Epithelial cell of esophagus (primary cell): ENCODE results near the gene KIF13A.

ENCODE experiments used
- DNase-seq: peaks from one replicate; pipeline ENCODE4 v3.0.0; 2010; ENCODE audit warnings: low read depth
- H3K4me3 ChIP-seq: 2 replicates; pipeline ENCODE4 v1.5.1; 2011; ENCODE audit warnings: mild to moderate bottlenecking, low read length, control low read depth
- CTCF ChIP-seq: IDR thresholded peaks from 2 replicates; pipeline ENCODE4 v1.5.1; 2011; ENCODE audit warnings: low read depth, mild to moderate bottlenecking, low read length, control low read depth, inconsistent platforms; ENCODE audit not compliant: insufficient read depth; ENCODE audit errors: missing control alignments

The KIF13A gene

DNA sequence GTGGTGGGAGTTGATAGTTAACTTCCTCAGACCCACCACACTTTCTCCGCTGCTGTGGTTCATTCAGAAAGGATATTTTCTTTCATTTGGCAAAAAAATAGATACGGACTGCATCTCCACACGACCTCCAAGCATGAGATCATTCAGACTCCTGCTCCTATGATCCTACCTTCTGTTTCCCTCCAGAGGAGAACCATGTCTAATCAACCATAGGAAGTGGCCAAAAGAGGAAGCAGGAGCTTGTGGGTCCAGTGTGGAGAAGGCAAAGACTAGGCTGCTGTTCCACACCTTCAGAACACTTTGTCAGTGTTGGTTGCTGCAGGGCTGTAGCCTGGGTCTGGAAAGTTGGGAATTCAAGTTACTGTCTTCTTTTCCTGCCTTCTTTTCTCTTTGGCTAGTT, 10.6 kb upstream of the KIF13A start:
- no peak overlapping the region for H3K4me3 ChIP-seq
- TF ChIP-seq CTCF: no peak
- DNase-seq: no peak

- TF ChIP-seq CTCF: no peak
- no peak for DNase-seq
- no peak overlapping the region for H3K4me3 ChIP-seq
Measured at GRCh38 chr6:17995414-17995813, 8.0 kb upstream of the KIF13A start.

- TF ChIP-seq CTCF: no peak
- DNase-seq: no peak
- H3K4me3 ChIP-seq: no peak overlapping the region
Measured at GRCh38 chr6:17994019-17994418, 6.6 kb upstream of the KIF13A start.

DNA sequence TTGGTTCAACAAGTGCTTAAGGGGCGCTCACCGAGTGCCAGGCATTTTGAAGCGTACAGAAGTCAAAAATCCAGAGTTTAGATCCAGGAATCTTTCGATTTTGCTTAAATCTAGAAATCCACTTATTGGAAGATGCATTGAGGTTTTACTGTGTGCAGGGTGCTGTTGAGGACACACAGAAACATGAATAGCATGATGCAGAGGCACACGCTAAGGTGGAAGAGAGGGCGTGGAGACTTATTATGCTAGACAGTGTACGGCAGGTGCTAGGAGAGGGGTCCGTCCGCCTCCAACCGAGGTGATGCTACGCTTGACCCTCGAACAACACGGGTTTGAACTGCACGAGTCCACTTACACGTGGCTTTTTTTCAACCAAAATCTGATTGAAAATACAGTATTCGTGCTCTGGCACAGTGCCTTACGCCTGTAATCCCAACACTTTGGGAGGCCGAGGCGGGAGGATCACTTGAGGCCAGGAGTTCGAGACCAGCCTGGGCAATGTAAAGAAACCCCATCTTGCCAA, 1.0 kb upstream of the KIF13A start:
- peak overlapping the region; percentile 73 for H3K4me3 ChIP-seq
- no peak for TF ChIP-seq CTCF
- DNase-seq: peak; percentile 41

DNA sequence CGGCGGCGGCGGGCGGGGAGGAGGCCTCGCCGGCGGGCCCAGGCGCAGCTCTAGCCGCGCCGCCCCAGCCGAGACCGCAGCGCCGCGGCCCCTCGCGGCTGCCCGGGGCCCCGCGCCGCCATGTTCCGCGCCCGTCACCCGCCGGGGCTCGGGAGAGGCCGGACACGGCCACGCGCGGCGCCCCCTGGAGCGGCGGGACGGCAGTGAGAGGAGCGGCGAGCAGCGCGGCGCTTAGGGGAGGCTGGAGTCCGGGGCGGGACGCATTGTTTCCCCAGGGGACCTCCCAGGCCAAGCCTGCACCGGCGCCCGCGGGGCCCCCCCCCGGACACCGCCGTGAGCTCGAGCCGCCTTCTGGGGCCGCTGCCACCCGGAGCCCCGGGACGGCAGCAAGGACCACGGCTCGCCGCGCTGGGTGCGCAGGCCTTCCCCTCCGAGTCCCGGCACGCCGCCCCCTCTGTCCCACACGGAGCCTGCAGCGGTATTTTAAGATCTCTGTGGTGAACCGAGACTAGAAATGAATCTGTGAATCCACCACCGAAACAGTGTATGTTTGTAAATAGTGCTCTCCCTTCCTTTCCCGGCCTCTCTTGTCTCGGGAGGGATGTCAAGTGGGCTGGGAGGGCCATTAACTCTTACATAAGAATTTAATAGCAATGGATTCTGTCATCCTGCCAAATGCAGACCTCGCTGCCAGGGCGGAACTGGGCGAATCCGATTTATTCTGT, 424 bp upstream of the KIF13A start:
- no peak for TF ChIP-seq CTCF
- peak; percentile 54 for DNase-seq
- H3K4me3 ChIP-seq: peak overlapping the region; percentile 73

DNA sequence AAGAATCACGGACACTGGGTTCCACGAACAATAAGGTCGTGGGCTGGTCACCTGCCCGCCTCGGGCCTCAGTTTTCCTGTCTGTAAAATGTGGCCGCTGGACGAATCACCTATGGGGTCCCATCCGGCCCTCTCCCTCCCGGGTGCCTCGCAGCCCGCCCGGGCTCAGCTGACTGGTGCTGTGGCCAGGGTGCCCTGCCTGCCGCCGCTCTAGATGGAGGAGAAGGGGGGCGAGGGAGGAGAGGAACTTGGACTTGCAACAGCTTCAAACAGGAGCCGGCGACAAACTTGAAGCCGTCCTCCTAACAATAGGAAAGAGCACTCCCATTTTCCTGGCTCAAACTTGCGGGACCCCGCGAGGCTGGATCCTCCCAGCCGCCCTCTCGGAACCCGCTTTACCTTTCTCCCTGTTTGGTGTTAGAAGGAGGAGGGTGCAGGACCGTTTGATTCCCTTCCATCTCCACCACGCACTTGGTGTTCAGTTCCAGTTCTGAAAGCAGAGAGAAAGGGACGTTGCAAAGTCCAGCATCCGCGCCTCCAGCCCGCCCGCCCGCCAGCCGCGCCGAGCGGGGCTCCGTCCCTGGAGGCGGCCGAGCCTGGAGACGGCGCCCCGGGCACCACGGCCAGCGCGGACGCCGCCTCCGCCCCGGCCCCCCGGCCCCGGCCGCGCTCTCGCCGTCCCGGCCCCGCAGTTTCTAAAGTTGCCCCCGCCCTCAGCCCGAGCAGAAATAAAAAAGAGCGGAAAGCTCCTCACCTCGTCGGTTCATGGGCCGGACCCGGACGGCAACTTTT, 584 bp downstream of the KIF13A start:
- no peak for TF ChIP-seq CTCF
- peak overlapping the region; percentile 85 for H3K4me3 ChIP-seq
- DNase-seq: peak; percentile 54
